GM12892 (cell line): ENCODE data around the gene AHCTF1.

Experiments
- POLR2A ChIP-seq: IDR thresholded peaks from 2 replicates; pipeline ENCODE4 v1.6.1; 2011; ENCODE audit warnings: low read depth, low read length, control low read depth
- POLR2AphosphoS5 ChIP-seq: IDR thresholded peaks from 2 replicates; pipeline ENCODE4 v1.6.1; 2011; ENCODE audit warnings: low read depth, low read length, control low read depth
- TAF1 ChIP-seq: IDR thresholded peaks from 2 replicates; pipeline ENCODE4 v1.6.1; 2011; ENCODE audit warnings: low read depth, mild to moderate bottlenecking, control low read depth, low read length, borderline replicate concordance

DNA sequence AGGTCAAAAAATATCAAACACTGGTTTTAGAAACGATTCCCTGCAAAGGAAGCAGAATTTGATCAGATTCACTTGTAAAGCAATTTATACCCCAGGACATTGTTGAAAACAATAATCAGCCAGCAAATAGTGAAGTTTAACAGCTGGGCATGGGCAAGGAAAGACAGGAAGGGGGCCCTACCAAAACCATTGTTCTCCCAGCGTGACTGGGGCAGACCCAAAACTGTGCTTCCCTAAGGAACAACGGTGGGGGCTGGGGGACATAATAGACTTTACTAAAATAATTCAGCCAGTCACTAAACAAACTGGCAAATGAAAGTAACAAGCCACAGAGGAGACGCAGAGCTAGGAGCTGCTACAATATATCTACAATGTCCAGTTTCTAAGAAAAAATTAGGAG is 100.2 kb downstream of the AHCTF1 start:
- no peak for TF ChIP-seq TAF1
- TF ChIP-seq POLR2AphosphoS5, result no peak
- no peak for TF ChIP-seq POLR2A
